Measurements from ENCODE around the gene SFRP4.

Gene SFRP4

DNA sequence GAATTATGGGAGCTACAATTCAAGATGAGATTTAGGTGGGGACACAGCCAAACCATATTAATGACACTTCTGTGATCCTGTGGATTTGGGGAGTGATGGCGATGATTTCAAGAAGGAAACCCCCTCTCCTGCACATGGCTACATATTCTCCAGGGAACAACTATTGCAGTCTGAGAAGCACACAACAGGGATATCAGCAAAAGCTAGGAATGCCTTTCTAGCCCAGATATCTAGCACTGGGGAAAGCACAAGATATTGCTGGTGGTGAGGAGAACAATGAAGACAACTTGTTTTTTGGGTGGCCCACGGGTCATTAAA lies 28.1 kb upstream of the SFRP4 start:
- no peak overlapping the region for H3K4me3 ChIP-seq (ENCODE audit: low read length)

GRCh38 chr7:37943905-37944736 lies 27.5 kb upstream of the SFRP4 start:
- peaks cover 11% of the 10 kb centered on the region for H3K36me3 ChIP-seq (ENCODE audit: control insufficient read depth, insufficient read depth, low read length, severe bottlenecking)
- H3K4me3 ChIP-seq (ENCODE audit: low read length): no peak overlapping the region
- peak overlapping the region; percentile 50 for H3K9ac ChIP-seq (ENCODE audit: low read length)
- no peaks in the 10 kb centered on the region for H3K27me3 ChIP-seq (replicated peaks; ENCODE audit: control insufficient read depth, insufficient read depth, low read length)
- DNase-seq (ENCODE audit: low read depth): no peak
- no peaks in the 10 kb centered on the region for H3K9me3 ChIP-seq (ENCODE audit: control insufficient read depth, low read length)
- H3K4me1 ChIP-seq (ENCODE audit: control insufficient read depth, insufficient read depth, low read length): peaks cover 38% of the 10 kb centered on the region

More for the DNA sequence above, 28.1 kb upstream of the SFRP4 start:
- Histone ChIP-seq H3K4me1 (ENCODE audit: control insufficient read depth, insufficient read depth, low read length) (peaks cover 38% of the 10 kb centered on the region), H3K9ac (ENCODE audit: low read length) (no peak overlapping the region), H3K27me3 (replicated peaks; ENCODE audit: control insufficient read depth, insufficient read depth, low read length) (no peaks in the 10 kb centered on the region), H3K36me3 (ENCODE audit: control insufficient read depth, insufficient read depth, low read length, severe bottlenecking) (peaks cover 17% of the 10 kb centered on the region), H3K9me3 (ENCODE audit: control insufficient read depth, low read length) (no peaks in the 10 kb centered on the region)
- DNase-seq (ENCODE audit: low read depth): no peak

DNA sequence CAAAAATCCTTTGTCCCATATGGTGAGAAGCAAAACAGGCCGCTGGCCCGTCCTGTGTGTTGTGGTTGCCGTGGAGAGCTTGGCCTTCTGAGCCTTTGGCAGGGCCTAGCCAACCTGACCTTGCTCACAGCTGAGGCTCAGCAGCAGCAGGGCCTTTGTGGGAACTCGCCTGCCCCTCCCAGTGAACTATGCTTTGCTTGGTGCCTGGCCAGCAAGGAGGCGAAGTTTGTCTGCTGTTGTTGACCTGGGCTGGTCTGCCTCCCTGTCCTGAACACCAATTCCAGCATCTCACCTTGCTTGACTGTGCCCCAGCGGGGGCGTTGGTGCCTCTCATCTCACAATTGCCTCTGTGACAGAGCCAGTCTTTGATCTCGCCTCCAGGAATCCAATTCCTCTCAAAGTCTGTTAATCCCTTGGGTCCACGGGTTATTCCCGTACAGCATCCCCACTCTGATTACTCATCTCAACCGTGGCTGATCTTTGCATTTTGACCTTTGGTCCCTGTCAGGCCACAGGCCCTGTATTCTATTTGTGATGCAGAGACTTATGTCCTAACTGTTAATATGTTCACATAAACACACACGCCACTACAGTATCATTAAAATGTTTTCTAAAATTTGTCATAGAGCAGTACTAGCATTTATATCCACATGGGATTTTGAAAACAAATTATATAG lies 26.5 kb upstream of the SFRP4 start:
- Histone ChIP-seq H3K9me3 (ENCODE audit: control insufficient read depth, low read length) (peaks cover 4% of the 10 kb centered on the region), H3K4me1 (ENCODE audit: control insufficient read depth, insufficient read depth, low read length) (peaks cover 38% of the 10 kb centered on the region), H3K4me3 (ENCODE audit: low read length) (no peak overlapping the region), H3K27me3 (replicated peaks; ENCODE audit: control insufficient read depth, insufficient read depth, low read length) (no peaks in the 10 kb centered on the region), H3K9ac (ENCODE audit: low read length) (peak overlapping the region; percentile 50), H3K36me3 (ENCODE audit: control insufficient read depth, insufficient read depth, low read length, severe bottlenecking) (peaks cover 14% of the 10 kb centered on the region)
- no peak for DNase-seq (ENCODE audit: low read depth)

- Histone ChIP-seq H3K36me3 (ENCODE audit: control insufficient read depth, insufficient read depth, low read length, severe bottlenecking) (peaks cover 6% of the 10 kb centered on the region), H3K27me3 (replicated peaks; ENCODE audit: control insufficient read depth, insufficient read depth, low read length) (no peaks in the 10 kb centered on the region), H3K4me3 (ENCODE audit: low read length) (no peak overlapping the region), H3K9me3 (ENCODE audit: control insufficient read depth, low read length) (peaks cover 3% of the 10 kb centered on the region), H3K4me1 (ENCODE audit: control insufficient read depth, insufficient read depth, low read length) (peaks cover 38% of the 10 kb centered on the region), H3K9ac (ENCODE audit: low read length) (no peak overlapping the region)
- no peak for DNase-seq (ENCODE audit: low read depth)
Observed at GRCh38 chr7:37933018-37933566, 16.5 kb upstream of the SFRP4 start.

DNA sequence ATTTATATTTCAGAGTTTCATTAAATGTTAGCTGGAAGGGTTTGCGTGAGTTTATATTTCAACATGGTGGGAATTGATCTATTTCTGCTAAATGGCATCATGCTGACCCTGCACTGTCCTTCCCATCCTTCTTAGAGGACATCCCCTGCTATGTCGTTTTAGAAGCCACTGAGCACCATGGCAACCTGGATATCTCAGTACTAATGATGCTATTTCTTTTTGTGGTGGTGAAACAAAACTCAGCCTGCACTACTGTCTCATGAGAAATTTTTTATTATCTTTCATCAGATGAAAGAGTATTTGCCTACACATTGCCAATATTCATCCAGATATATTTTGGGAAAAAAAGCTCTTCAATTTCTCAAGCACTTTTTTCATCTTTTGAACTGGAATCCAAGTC lies 15.9 kb upstream of the SFRP4 start:
- DNase-seq (ENCODE audit: low read depth): no peak
- H3K4me1 ChIP-seq (ENCODE audit: control insufficient read depth, insufficient read depth, low read length): peaks cover 43% of the 10 kb centered on the region
- no peaks in the 10 kb centered on the region for H3K27me3 ChIP-seq (replicated peaks; ENCODE audit: control insufficient read depth, insufficient read depth, low read length)
- no peak overlapping the region for H3K4me3 ChIP-seq (ENCODE audit: low read length)
- peaks cover 3% of the 10 kb centered on the region for H3K9me3 ChIP-seq (ENCODE audit: control insufficient read depth, low read length)
- H3K36me3 ChIP-seq (ENCODE audit: control insufficient read depth, insufficient read depth, low read length, severe bottlenecking): peaks cover 6% of the 10 kb centered on the region
- no peak overlapping the region for H3K9ac ChIP-seq (ENCODE audit: low read length)

- DNase-seq (ENCODE audit: low read depth): peak; percentile 66
- peaks cover 52% of the 10 kb centered on the region for H3K4me1 ChIP-seq (ENCODE audit: control insufficient read depth, insufficient read depth, low read length)
- peaks cover 5% of the 10 kb centered on the region for H3K36me3 ChIP-seq (ENCODE audit: control insufficient read depth, insufficient read depth, low read length, severe bottlenecking)
- no peaks in the 10 kb centered on the region for H3K27me3 ChIP-seq (replicated peaks; ENCODE audit: control insufficient read depth, insufficient read depth, low read length)
- no peak overlapping the region for H3K4me3 ChIP-seq (ENCODE audit: low read length)
- H3K9me3 ChIP-seq (ENCODE audit: control insufficient read depth, low read length): peaks cover 8% of the 10 kb centered on the region
- H3K9ac ChIP-seq (ENCODE audit: low read length): no peak overlapping the region
Observed at GRCh38 chr7:37930226-37930948, 13.8 kb upstream of the SFRP4 start.

DNA sequence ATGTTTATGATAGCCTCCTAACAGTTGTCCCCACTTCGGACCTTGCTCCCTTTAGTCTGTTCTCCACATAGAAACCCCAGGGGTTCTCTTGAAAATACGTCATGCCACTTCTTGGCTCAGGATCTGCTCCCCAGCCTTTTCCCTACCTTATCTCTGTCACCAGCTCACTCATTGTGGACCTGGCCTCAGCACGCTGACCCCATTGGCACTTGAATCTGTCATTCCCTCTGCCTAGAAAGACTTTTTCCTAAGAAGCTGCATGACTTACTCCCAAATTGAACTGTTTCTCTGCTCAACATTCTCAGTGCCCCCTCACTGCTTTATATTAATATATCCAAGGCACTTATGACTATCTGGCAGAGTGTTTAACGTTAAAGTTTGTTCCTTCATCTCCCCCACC lies 12.3 kb upstream of the SFRP4 start:
- Histone ChIP-seq H3K36me3 (ENCODE audit: control insufficient read depth, insufficient read depth, low read length, severe bottlenecking) (peaks cover 9% of the 10 kb centered on the region), H3K27me3 (replicated peaks; ENCODE audit: control insufficient read depth, insufficient read depth, low read length) (no peaks in the 10 kb centered on the region), H3K9me3 (ENCODE audit: control insufficient read depth, low read length) (peaks cover 10% of the 10 kb centered on the region), H3K9ac (ENCODE audit: low read length) (peak overlapping the region; percentile 69), H3K4me3 (ENCODE audit: low read length) (no peak overlapping the region), H3K4me1 (ENCODE audit: control insufficient read depth, insufficient read depth, low read length) (peaks cover 64% of the 10 kb centered on the region)
- no peak for DNase-seq (ENCODE audit: low read depth)

GRCh38 chr7:37927773-37928444 lies 11.3 kb upstream of the SFRP4 start:
- DNase-seq (ENCODE audit: low read depth): peak; percentile 79
- Histone ChIP-seq H3K9me3 (ENCODE audit: control insufficient read depth, low read length) (peaks cover 10% of the 10 kb centered on the region), H3K36me3 (ENCODE audit: control insufficient read depth, insufficient read depth, low read length, severe bottlenecking) (peaks cover 9% of the 10 kb centered on the region), H3K9ac (ENCODE audit: low read length) (peak overlapping the region; percentile 69), H3K4me1 (ENCODE audit: control insufficient read depth, insufficient read depth, low read length) (peaks cover 66% of the 10 kb centered on the region), H3K4me3 (ENCODE audit: low read length) (peak overlapping the region; percentile 1), H3K27me3 (replicated peaks; ENCODE audit: control insufficient read depth, insufficient read depth, low read length) (no peaks in the 10 kb centered on the region)

DNA sequence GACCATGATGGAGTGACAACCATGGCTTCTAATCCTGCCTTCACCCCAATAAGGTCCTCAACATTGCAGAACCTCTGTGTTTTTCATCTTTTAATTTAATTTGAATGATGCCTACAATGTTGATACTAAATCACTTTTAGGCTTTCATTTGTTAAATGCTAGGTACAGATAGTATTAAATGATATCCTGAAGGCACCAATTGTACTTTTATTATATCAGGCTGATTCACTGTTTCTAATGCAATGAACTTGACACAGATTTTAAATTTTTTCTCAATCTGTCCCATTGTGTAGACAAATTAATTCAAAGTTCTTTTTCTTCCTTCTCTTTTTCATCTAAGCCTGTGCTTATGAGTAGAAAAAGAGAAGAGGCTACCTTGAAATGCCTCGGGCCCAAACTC lies 9.0 kb upstream of the SFRP4 start:
- Histone ChIP-seq H3K9me3 (ENCODE audit: control insufficient read depth, low read length) (peaks cover 10% of the 10 kb centered on the region), H3K27me3 (replicated peaks; ENCODE audit: control insufficient read depth, insufficient read depth, low read length) (no peaks in the 10 kb centered on the region), H3K36me3 (ENCODE audit: control insufficient read depth, insufficient read depth, low read length, severe bottlenecking) (peaks cover 9% of the 10 kb centered on the region), H3K9ac (ENCODE audit: low read length) (no peak overlapping the region), H3K4me3 (ENCODE audit: low read length) (no peak overlapping the region), H3K4me1 (ENCODE audit: control insufficient read depth, insufficient read depth, low read length) (peaks cover 67% of the 10 kb centered on the region)
- no peak for DNase-seq (ENCODE audit: low read depth)

- peaks cover 9% of the 10 kb centered on the region for H3K36me3 ChIP-seq (ENCODE audit: control insufficient read depth, insufficient read depth, low read length, severe bottlenecking)
- H3K27me3 ChIP-seq (replicated peaks; ENCODE audit: control insufficient read depth, insufficient read depth, low read length): no peaks in the 10 kb centered on the region
- H3K4me1 ChIP-seq (ENCODE audit: control insufficient read depth, insufficient read depth, low read length): peaks cover 62% of the 10 kb centered on the region
- peak overlapping the region; percentile 19 for H3K9ac ChIP-seq (ENCODE audit: low read length)
- no peak for DNase-seq (ENCODE audit: low read depth)
- peaks cover 10% of the 10 kb centered on the region for H3K9me3 ChIP-seq (ENCODE audit: control insufficient read depth, low read length)
- peak overlapping the region; percentile 60 for H3K4me3 ChIP-seq (ENCODE audit: low read length)
Observed at GRCh38 chr7:37924491-37925041, 7.9 kb upstream of the SFRP4 start.

All from adipocyte (in vitro differentiated cells).